Putamen (tissue), 1 donor: Measurements from ENCODE around the gene DNASE2B.
"Not testable (repeated sequence)": the region's sequence is repeated elsewhere in the genome, so short reads cannot be mapped to it uniquely, and the experiment has no call there.

Experiments
- DNase-seq: peaks from one replicate; pipeline ENCODE4 v3.0.0-alpha.2; 2016; ENCODE audit warnings: low spot score

Gene DNASE2B

GRCh38 chr1:84415396-84415795 lies 17.1 kb downstream of the DNASE2B start:
- DNase-seq: no peak

- DNase-seq: no peak
Measured at GRCh38 chr1:84422909-84423308, 24.6 kb downstream of the DNASE2B start.

GRCh38 chr1:84424513-84425149 lies 26.3 kb downstream of the DNASE2B start:
- no peak for DNase-seq

- no peak for DNase-seq
Measured at GRCh38 chr1:84425150-84425896, 27.0 kb downstream of the DNASE2B start.

- DNase-seq: no peak
Measured at GRCh38 chr1:84426376-84426775, 28.1 kb downstream of the DNASE2B start.

GRCh38 chr1:84427250-84428188 lies 29.2 kb downstream of the DNASE2B start:
- no peak for DNase-seq

- no peak for DNase-seq
Measured at GRCh38 chr1:84428235-84428634, 30.0 kb downstream of the DNASE2B start.

GRCh38 chr1:84429231-84429630 lies 30.9 kb downstream of the DNASE2B start:
- no peak for DNase-seq

- DNase-seq: no peak
Measured at GRCh38 chr1:84430546-84430945, 32.3 kb downstream of the DNASE2B start.

- peak; percentile 84 for DNase-seq
Measured at GRCh38 chr1:84433258-84434080, 35.2 kb downstream of the DNASE2B start.

GRCh38 chr1:84434081-84434769 lies 35.9 kb downstream of the DNASE2B start:
- no peak for DNase-seq

GRCh38 chr1:84434801-84435549 lies 36.7 kb downstream of the DNASE2B start:
- DNase-seq: no peak

GRCh38 chr1:84436876-84437655 lies 38.8 kb downstream of the DNASE2B start:
- DNase-seq: no peak

GRCh38 chr1:84442256-84442655 lies 44.0 kb downstream of the DNASE2B start:
- DNase-seq: peak; percentile 58

- DNase-seq: not testable (repeated sequence)
Measured at GRCh38 chr1:84442747-84443646, 44.7 kb downstream of the DNASE2B start.

- DNase-seq: not testable (repeated sequence)
Measured at GRCh38 chr1:84448704-84449103, 50.4 kb downstream of the DNASE2B start.

- DNase-seq: no peak
Measured at GRCh38 chr1:84450910-84451309, 52.6 kb downstream of the DNASE2B start.

- no peak for DNase-seq
Measured at GRCh38 chr1:84452436-84452835, 54.2 kb downstream of the DNASE2B start.
